ENCODE results near the gene FGD4.
"Not testable (repeated sequence)": the region's sequence is repeated elsewhere in the genome, so short reads cannot be mapped to it uniquely, and the experiment has no call there.

DNA sequence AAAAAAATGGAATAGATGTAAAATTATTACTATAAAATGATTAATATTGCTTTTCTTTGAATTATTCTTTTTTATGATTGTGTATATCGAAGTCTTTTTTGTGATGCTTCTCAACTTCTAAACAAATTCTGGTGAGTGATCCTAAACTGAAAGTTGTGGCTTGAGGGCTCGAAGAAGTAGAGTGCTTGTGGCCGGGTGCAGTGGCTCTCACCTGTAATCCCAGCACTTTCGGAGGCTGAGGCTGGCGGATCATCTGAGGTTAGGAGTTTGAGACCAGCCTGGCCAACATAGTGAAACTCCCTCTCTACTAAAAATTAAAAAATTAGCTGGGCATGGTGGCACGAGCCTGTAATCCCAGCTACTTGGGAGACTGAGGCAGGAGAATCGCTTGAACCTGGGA lies 112.6 kb downstream of the FGD4 start:
- TF ChIP-seq, protein P1, sequence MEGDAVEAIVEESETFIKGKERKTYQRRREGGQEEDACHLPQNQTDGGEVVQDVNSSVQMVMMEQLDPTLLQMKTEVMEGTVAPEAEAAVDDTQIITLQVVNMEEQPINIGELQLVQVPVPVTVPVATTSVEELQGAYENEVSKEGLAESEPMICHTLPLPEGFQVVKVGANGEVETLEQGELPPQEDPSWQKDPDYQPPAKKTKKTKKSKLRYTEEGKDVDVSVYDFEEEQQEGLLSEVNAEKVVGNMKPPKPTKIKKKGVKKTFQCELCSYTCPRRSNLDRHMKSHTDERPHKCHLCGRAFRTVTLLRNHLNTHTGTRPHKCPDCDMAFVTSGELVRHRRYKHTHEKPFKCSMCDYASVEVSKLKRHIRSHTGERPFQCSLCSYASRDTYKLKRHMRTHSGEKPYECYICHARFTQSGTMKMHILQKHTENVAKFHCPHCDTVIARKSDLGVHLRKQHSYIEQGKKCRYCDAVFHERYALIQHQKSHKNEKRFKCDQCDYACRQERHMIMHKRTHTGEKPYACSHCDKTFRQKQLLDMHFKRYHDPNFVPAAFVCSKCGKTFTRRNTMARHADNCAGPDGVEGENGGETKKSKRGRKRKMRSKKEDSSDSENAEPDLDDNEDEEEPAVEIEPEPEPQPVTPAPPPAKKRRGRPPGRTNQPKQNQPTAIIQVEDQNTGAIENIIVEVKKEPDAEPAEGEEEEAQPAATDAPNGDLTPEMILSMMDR (conservative IDR thresholded peaks at IDR 0.05; ENCODE audit: low read depth, low read length), result not testable (repeated sequence)
- TF ChIP-seq RFX5 (IDR thresholded peaks at IDR 0.05; ENCODE audit: low read depth, low read length); RAD21 (IDR thresholded peaks at IDR 0.05; ENCODE audit: low read length); POLR2A (IDR thresholded peaks at IDR 0.05; ENCODE audit: low read depth, low read length); CHD1 (IDR thresholded peaks at IDR 0.05; ENCODE audit: low read depth, low read length); CEBPB (IDR thresholded peaks at IDR 0.05; ENCODE audit: low read depth, low read length); MAFK (IDR thresholded peaks at IDR 0.05; ENCODE audit: low read depth, low read length); FOS (IDR thresholded peaks at IDR 0.05; ENCODE audit: low read depth, low read length); MAZ (IDR thresholded peaks at IDR 0.05; ENCODE audit: borderline replicate concordance, low read depth, low read length): not testable (repeated sequence)

Measured in IMR-90 (cell line).